Epidermal melanocyte (primary cell): ENCODE data around the gene RNF145.
"Not testable (repeated sequence)": the region's sequence is repeated elsewhere in the genome, so short reads cannot be mapped to it uniquely, and the experiment has no call there.

Experiments used
- DNase-seq: peaks from one replicate; pipeline ENCODE4 v3.0.0; 2011; ENCODE audit warnings: low spot score; ENCODE audit not compliant: insufficient read length

RNF145 gene

DNA sequence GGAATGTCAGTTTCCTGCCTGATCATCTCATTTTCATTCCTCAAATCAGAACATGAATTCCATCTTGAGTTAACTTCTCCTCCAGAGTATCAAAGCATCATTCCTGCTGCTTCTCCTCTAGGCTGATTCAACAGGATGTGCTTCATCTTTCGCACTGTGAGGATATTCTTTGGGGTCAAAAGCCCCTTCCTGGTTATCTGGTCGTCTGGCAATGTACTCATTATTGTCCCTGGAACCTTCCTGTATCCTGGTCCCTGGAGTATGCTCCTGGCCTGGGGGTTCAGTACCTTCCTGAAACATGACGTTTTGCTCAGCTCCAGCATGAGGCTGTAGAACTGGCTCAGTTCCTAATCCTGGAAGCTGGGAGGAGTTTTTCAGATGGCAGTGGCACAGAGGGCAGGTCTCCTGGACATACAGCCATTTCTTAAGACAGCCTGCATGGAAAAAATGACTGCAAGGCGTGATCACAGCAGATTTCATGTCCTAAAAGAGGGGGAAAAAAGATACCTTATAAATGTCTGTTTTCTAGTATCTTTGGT, 50.7 kb downstream of the RNF145 start:
- not testable (repeated sequence) for DNase-seq

DNA sequence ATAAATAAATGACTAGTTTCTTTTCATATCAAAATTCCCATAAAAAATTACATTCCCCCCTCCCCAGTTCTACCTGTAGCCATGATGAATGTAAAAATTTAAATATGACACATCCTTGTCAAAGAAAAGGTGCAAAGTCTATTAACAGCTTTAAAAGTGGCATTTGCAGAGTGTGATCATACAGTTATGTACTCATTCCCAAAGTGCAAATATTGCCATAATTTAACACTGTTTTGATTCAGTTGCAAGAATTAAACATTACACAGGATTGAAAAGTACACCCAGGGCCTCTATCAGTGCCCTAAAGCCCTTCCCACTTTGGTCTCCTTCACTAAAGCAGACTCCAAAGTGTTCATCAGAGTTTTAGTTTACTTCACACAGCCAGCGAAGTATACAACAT, 51.8 kb downstream of the RNF145 start:
- DNase-seq: no peak

DNA sequence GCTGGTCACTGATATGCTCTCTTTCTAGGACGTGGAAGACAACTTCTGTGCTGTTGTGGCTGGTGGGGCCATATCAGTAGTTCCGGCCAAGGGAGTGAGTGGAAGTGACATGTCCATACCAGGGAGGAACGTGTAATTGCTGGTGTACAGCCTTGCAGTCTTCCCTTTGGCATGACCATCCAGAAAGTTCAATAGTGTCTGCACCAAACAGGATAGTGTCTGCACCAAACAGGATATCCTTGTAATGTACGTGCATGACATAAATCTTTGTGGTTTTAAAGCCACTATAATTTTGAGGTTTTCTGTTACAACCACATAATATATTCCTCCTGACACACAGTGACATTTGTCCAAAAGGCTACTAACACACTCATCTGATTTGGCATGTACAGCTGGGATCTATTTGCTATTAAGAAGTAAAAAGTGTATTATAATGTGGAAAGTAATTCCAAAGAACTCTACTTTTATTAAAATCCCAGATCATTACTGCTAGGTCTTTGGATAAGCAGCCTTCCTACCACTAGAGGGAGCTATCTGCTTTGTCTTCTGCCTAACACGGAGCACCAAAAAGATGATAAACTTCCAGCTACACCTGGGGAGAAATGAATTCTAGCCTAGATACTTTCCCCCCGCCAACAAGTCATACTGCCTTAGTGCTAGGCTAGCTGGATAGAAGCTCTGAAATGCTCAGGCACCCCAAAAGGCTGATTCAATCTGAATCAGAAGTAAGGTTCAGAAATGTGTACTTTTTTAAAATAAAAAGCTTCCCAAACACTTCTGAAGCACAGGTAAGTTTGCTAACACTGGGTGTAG, 52.7 kb downstream of the RNF145 start:
- DNase-seq: peak; percentile 73

DNA sequence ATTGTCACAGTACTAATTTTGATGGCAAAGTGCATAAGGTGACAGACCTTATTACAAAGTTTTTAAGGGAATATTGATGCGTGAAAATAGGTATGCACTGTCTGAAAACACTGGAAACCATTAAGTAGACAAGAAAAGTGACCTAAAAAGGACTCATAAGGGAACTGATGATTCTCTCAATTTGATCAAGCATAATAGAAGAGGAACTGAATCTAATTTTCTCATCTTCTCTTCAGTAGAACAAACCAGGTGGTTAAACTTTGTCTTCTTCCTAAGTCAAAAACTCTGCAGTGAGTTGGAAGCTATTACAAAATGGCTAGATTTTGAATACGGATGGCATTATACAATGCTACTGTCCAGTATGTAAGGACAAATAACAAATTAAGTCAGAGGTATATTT, 53.4 kb downstream of the RNF145 start:
- no peak for DNase-seq

DNA sequence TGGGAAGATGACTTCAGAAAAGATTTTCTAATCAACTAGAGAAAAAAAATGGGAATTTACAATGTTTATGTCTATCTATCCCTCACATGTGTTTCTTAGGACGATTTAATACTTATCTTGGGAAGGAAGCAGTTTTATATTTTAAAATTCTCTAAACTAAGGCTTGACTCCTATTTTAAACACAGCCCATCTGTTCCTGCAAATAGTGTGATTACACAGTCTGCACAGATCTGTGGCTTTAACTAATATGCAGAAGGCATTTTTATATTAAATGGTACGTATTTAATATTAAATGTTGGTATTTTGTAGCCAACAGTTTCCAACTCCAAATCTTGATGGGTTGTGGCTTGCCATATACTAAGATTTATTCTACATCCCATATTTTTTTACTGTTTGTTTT, 56.5 kb downstream of the RNF145 start:
- DNase-seq: no peak

DNA sequence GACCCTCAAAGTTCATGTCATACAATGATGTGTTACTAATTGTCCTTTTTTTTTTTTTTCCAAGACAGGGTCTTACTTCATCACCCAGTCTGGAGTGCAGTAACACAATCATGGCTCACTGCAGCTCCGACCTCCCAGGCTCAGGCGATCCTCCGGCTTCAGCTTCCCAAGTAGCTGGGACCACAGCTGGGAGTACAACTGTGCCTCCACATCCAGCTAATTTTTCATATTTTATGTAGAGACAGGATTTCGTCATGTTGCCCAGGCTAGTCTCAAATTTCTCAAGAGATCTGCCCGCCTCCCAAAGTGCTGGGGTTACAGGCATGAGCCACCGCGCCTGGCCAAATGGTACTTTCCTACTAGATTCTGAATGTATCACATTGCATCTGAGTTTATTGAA, 60.3 kb downstream of the RNF145 start:
- DNase-seq: no peak

DNA sequence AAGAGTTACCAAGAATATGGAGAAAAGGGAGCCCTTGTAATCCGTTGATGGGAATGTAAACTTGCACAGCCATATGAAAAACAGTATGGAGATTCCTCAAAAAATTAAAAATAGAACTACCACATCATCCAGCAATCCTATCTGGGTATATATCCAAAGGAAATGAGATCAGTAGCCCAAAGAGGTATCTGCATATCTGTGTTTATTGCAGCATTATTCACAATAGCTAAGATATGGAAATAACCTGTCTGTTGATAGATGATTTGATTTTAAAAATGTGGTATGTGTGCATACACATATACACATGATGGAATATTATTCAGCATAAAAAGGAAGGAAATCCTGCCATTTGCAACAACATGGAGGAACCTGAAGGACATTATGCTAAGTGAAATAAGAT, 61.4 kb downstream of the RNF145 start:
- DNase-seq: no peak

DNA sequence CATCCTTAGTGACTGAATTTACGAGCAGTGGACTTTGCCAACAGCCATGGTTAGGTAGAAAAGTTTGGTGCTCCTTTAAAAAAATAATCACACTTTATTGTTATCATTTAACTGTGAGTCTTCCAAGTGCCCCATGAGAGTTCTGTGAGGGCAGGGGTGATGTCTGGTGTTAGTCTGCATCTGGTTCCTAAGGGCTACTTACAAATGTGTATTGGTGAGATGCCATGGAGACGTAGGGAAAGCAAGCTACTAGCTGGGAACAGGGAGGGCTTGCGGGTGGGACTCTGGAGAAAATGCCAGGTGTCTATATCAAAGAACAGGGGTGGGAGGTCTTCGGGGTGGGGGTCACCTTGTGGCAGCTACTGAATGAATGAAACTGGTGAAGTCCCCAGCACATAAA, 62.5 kb downstream of the RNF145 start:
- DNase-seq: no peak

DNA sequence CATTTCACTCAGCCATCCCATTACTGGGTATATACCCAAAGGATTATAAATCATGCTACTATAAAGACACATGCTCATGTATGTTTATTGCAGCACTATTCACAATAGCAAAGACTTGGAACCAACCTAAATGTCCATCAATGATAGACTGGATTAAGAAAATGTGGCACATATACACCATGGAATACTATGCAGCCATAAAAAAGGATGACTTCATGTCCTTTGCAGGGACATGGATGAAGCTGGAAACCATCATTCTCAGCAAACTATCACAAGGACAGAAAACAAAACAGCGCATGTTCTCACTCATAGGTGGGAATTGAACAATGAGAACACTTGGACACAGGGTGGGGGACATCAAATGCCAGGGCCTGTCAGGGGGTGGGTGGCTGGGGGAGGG, 64.2 kb downstream of the RNF145 start:
- DNase-seq: not testable (repeated sequence)

DNA sequence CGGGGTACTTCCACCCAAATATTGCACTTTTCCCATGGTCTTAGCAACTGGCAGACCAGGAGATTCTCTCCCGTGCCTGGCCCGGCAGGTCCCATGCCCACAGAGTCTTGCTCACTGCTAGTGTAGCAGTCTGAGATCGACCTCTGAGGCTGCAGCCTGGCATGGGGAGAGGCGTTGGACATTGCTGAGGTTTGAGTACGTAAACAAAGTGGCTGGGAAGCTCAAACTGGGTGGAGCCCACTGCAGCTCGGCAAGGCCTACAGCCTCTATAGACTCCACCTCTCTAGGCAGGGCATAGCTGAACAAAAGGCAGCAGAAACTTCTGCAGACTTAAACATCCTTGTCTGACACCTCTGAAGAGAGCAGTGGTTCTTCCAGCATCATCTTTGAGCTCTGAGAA, 69.6 kb downstream of the RNF145 start:
- no peak for DNase-seq

DNA sequence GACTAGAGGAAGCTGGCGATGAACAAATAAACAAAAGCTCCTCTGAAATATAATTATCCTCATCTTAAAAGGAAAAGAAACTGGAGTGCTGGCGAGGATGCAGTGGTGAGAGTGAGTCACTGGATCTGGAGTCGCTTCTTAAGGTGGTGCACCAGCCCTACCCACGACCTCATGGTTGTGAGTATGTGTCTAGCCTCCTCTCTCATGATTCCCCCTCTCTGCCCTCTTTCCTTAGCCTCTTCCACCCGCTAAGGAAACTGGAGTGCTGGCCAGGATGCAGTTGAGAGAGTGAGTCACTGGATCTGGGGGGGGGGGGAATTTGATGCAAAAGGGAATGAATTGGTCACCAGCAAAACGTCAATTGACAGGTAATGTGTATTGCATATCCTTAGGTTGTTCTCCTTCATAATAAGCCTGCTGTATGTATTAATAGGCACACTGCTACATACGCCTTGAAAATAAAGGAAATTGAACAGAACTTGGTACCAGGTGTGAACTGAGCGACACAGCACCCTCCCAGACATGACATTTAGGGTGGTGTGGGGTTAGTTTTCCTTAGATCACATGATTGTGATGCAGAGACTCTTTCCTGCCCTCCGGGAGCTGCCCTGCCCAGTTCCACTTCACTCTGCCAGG, 73.3 kb downstream of the RNF145 start:
- no peak for DNase-seq

DNA sequence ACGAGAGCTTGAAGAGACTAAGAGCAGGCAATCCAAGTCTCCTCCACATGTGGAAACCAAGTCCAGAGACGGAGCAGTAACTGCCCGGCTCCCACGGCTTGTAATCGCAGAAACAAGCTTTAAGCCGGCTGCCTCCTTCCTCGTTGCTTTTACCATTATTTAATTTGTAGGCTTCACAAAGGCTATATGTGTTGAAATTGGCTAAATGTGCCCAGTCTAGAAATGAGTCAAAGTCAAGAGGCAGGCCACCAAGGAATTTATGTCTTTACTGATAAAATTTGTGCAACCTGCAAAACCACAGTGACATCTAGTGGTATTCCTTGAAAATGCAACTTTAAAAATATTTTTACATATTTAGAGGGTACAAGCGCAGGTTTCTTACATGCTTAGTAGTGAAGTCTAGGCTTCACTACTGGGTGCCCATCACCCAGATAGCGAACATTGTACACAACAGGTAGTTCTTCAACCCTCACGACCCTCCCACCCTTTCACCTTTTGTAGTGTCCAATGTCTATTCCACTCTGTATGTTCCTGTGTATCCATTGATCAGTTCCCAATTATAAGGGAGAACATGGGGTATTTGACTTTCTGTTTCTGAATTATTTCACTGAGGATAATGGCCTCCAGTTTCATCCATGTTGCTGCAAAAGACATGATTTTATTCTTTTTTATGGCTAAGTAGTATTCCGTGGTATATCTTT, 76.2 kb downstream of the RNF145 start:
- peak; percentile 58 for DNase-seq

DNA sequence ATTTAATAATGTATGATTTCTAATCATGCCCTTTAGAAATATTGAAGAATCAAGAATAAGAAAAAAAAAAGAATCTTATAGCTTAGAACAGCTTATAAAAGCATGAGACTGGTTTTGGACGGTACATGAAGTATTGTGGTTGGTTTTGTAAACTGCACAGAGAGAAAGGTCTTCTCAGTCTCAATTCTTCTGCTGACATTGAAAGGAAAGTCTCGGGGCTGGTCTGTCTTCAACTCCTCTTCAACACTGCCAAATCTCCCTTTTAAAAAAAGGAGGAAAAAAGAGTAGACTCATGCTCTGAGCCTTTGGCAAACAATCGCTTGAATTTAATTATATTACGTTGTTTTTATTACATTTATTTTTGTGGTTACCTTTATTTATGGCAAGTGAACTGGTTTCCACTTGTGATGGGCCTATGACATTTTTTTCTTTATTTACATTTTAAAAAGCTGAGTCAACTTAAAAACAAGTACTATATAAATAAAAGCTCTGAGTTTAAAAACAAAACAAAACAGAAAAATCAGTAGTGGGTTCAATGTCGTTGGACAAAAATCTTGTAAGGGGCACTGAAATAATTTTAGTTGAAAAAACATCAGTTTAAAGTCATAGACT, 76.8 kb downstream of the RNF145 start:
- no peak for DNase-seq

DNA sequence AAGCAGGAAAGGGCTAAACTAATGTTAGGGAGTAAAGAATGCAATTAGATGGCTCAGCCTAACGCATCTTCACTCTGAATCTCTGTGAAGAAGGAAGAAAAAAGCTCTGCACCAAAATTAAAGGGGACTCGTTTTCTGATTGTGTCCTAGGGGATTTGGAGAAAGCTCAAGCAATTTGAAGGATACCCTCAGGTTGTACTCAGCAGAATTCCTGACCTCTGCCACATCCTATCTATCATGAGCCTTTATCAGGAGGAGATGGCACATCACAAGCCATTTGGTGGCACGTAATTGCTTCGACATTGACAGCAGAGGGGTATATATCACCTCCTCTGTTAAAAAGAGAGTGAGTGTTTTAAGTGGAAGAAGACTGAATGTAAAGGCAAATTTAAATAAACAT, 77.4 kb downstream of the RNF145 start:
- DNase-seq: no peak

DNA sequence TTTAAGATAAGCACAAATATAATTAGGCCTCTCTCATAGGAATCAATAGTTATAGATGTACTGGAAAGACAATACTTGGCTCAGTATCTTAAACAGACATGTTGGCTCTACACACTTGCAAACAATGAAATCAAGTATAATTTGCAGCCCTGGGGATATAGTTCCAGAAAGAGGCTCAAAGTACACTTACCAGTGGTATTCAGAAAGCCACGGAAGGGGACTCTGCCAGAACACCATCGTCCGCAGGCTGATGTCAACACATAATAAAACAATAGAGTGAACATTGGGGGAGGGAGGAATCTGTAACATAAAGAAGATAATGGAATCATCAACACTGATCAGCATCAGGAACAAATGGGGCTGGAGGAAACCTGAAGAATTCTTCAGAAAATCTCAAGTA, 78.5 kb downstream of the RNF145 start:
- DNase-seq: no peak

DNA sequence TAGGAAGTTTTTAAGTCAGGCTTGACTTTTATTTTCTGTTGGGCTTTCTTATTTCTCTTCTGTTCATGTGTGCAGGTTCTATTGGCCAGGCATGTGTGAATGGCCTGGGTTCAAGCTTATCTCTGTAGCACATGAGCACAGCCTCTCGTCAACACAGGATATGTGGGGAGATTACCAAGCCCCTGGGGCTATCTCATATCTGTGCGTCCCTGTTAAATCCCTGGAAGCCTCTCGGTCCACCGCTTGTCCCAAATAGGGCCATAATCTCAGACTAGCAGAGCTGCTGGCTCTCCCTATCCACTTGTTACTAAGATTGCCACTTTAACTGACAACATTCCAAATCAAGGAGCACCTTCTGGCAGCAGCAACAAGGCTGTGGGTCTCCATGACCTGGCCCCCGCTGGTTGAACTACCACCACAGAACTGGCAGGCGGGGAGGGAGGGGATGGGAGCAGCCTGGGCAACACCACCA, 81.2 kb downstream of the RNF145 start:
- DNase-seq: no peak

DNA sequence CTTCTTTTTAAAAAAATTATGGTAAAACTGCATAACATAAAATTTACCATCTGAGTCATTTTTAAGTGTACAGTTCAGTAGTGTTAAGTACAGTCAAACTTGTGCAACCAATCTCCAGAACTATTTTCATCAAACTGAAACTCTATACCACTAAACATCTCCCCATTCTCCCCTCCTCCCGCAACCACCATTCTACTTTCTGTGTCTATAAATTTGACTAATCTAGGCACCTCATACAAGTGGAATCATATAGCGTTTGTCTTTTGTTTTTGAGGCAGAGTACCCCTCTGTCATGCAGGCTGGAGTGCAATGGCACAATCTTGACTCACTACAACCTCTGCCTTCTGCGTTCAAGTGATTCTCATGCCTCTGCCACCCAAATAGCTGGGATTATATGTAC, 85.7 kb downstream of the RNF145 start:
- no peak for DNase-seq

DNA sequence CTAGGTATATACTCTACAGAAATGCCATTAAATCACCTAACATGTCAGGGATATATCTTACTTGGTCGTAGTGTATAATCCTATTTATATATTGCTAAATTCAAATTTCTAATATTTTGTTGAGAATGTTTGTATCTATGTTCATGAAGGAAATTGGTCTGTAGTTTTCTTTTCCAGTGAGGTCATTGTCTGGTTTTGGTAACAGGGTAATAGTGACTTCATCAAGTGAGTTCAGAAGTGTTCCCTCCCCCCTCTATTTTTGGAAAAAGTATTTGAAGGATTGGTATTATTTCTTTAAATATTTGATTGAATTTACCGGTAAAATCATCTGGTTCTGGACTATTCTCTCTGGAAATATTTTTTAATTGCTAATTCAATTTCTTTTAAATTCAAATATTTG, 86.2 kb downstream of the RNF145 start:
- no peak for DNase-seq

DNA sequence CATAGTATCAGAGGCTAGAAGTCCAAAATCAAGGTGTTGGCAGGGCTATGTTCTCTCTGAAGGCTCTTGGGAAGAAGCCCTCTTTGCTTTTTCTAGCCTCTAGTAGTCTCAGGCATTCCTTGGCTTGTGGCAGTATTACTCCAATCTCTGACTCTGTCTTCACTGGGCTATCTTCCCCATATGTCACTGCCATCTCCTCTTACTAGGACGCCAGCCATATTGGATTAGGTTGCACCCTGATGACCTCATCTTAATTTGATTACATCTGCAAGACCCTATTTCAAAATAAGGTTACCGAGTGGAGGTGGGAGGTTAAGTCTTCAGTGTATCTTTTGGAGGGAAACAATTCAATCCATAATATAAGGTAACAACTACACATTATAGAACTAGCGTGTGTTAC, 88.3 kb downstream of the RNF145 start:
- no peak for DNase-seq

DNA sequence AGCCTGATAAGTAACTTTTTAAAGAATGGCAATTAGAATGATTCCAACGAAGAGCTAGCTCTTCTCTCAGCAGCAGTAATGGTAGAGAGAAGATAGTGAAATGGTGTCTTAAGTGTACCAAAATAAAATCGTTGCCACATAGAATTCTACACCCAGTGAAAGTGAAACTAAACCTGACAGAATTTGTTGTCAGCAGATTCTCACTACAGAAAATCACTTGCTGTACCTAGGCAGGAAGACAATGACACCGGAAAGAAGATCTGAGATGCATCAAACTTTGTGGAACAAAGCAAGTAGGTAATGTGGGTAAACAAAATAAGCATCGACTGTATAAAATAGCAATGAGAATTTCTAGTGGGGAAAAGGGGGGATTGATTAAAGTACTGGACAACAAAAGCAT, 88.9 kb downstream of the RNF145 start:
- DNase-seq: no peak

DNA sequence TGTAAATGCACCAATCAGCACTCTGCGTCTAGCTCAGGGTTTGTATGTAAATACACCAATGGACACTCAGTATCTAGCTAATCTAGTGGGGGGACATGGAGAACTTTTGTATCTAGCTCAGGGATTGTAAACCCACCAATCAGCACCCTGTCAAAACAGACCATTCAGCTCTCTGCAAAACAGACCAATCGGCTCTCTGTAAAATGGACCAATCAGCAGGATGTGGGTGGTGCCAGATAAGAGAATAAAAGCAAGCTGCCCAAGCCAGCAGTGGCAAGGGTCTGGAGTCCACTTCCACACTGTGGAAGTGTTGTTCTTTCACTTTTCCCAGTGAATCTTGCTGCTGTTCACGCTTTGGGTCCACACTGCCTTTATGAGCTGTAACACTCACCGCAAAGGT, 89.5 kb downstream of the RNF145 start:
- not testable (repeated sequence) for DNase-seq
